GM12864 (cell line): Measurements from ENCODE around the gene HDLBP.

Source experiments
- DNase-seq: peaks from one replicate; pipeline ENCODE4 v3.0.0-alpha.2; 2011; ENCODE audit warnings: low read depth
- H3K4me3 ChIP-seq: 2 replicates; pipeline ENCODE4 v1.5.1; 2011; ENCODE audit warnings: mild to moderate bottlenecking, low read depth, low read length, control low read depth
- CTCF ChIP-seq: IDR thresholded peaks from 2 replicates; pipeline ENCODE4 v1.5.1; 2011; ENCODE audit warnings: low read depth, mild to moderate bottlenecking, moderate library complexity, low read length, control low read depth, inconsistent platforms; ENCODE audit errors: missing control alignments

HDLBP gene

GRCh38 chr2:241255542-241256167 lies 59.8 kb downstream of the HDLBP start:
- no peak for TF ChIP-seq CTCF
- H3K4me3 ChIP-seq = no peak overlapping the region
- no peak for DNase-seq

GRCh38 chr2:241254904-241255351 lies 60.5 kb downstream of the HDLBP start:
- DNase-seq = no peak
- no peak for TF ChIP-seq CTCF
- no peak overlapping the region for H3K4me3 ChIP-seq

GRCh38 chr2:241252778-241253475 lies 62.5 kb downstream of the HDLBP start:
- no peak for TF ChIP-seq CTCF
- no peak for DNase-seq
- no peak overlapping the region for H3K4me3 ChIP-seq

GRCh38 chr2:241249654-241250053 lies 65.8 kb downstream of the HDLBP start:
- H3K4me3 ChIP-seq = no peak overlapping the region
- no peak for DNase-seq
- no peak for TF ChIP-seq CTCF

- no peak for DNase-seq
- TF ChIP-seq CTCF = no peak
- H3K4me3 ChIP-seq = no peak overlapping the region
Measured at GRCh38 chr2:241248897-241249296, 66.6 kb downstream of the HDLBP start.

- TF ChIP-seq CTCF = no peak
- no peak for DNase-seq
- no peak overlapping the region for H3K4me3 ChIP-seq
Measured at GRCh38 chr2:241248289-241248688, 67.2 kb downstream of the HDLBP start.

GRCh38 chr2:241244368-241244767 lies 71.1 kb downstream of the HDLBP start:
- no peak for TF ChIP-seq CTCF
- H3K4me3 ChIP-seq = no peak overlapping the region
- DNase-seq = no peak
